Activated CD8-positive, alpha-beta T cell treated with anti-CD3 and anti-CD28 coated beads for 36 hours (primary cell): ENCODE data around the gene SLC35A3. TPM values are rescaled to one million over a fixed set of nuclear protein-coding genes. Genes with fewer than 3 reads are reported as not detected.

ENCODE experiments used
- ATAC-seq: fragments of 200-7000 bp; cut with Tn5 transposase; one replicate; pipeline ENCODE4 v1.10.0; 2021; ENCODE audit warnings: mild to moderate bottlenecking, moderate library complexity
- CTCF ChIA-PET: fragments of 350-600 bp; sonication (Branson Sonifier 250); formaldehyde crosslinking; loops from one replicate; lab custom pipeline; 2021; ENCODE audit warnings: antibody characterized with exemption; lab: Charles Lee
- POLR2A ChIA-PET: fragments of 350-600 bp; sonication (Branson Sonifier 250); formaldehyde crosslinking; loops from one replicate; lab custom pipeline; 2021; ENCODE audit warnings: antibody characterized with exemption; lab: Charles Lee
- DNase-seq: peaks from one replicate; pipeline ENCODE4 v3.0.0-alpha.2; 2020
- H3K27ac Mint-ChIP-seq: one replicate; pipeline ENCODE4 v1.8.0; 2021; ENCODE audit warnings: mild to moderate bottlenecking, mixed read lengths
- H3K27me3 Mint-ChIP-seq: one replicate; pipeline ENCODE4 v1.8.0; 2021; ENCODE audit warnings: mixed read lengths
- H3K36me3 Mint-ChIP-seq: one replicate; pipeline ENCODE4 v1.8.0; 2021; ENCODE audit warnings: low read depth, mixed read lengths
- H3K4me1 Mint-ChIP-seq: one replicate; pipeline ENCODE4 v1.8.0; 2021; ENCODE audit warnings: low read depth, mixed read lengths
- H3K4me3 Mint-ChIP-seq: one replicate; pipeline ENCODE4 v1.8.0; 2021; ENCODE audit warnings: mild to moderate bottlenecking, moderate library complexity, mixed read lengths
- H3K9me3 Mint-ChIP-seq: one replicate; pipeline ENCODE4 v1.8.0; 2021; ENCODE audit warnings: mixed read lengths
- CTCF ChIP-seq: fragments of 200-600 bp; IDR thresholded peaks from one replicate; pipeline ENCODE4 v1.8.0; 2022; ENCODE audit warnings: antibody characterized with exemption, mild to moderate bottlenecking
- intact Hi-C: fragments of 100-400 bp; cut with micrococcal nuclease; formaldehyde crosslinking; loops from one replicate; pipeline ENCODE4 v1.10.0; 2022
- total RNA-seq, 2 experiments: library from RNA; stranded (reverse); gene quantifications; one replicate each; pipeline ENCODE4 v1.2.3, GENCODE V29; 2021

SLC35A3 gene
- total RNA-seq, 2 experiments from 2014 or later, result 17.5 to 19.3 TPM

DNA sequence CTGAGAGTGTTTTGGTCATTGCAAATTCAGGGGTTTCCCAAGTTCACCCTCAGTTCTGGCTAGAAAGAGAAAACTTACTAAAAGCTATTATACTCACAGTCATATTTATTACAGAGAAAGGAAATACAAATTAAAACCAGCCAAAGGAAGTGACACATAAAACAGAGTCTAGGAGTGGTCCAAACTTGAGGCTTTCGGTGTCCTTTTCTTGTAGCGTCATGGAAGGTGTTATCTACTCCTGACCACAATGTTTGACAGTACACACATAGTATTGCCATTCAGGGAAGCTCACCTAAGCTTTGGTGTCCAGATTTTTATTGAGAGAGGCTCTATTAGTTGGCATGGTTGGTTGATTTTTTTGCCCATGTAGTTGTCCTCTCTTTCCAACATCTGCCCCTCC, 59.0 kb downstream of the SLC35A3 start:
- no peak overlapping the region for H3K4me3 Mint-ChIP-seq
- H3K4me1 Mint-ChIP-seq, result peaks cover 18% of the 10 kb centered on the region
- ATAC-seq (peak; percentile 89), DNase-seq (peak; percentile 39)
- H3K36me3 Mint-ChIP-seq, result peaks cover 1% of the 10 kb centered on the region
- intact Hi-C loops, result no loop called here
- peak overlapping the region; percentile 80 for H3K27ac Mint-ChIP-seq
- H3K9me3 Mint-ChIP-seq, result no peaks in the 10 kb centered on the region
- H3K27me3 Mint-ChIP-seq, result no peaks in the 10 kb centered on the region
- TF ChIP-seq CTCF, result no peak
- POLR2A ChIA-PET, result interaction anchor here (0.6 to 1.3 kb wide), 2 partner anchors 9 to 166 kb away, joined by 3 to 8 read pairs; a partner anchor contains a TSS
- CTCF ChIA-PET, result no interaction called here

GRCh38 chr1:100034470-100034869, 64.7 kb downstream of the SLC35A3 start:
- Mint-ChIP-seq H3K4me1 (peaks cover 25% of the 10 kb centered on the region), H3K27ac (no peak overlapping the region), H3K4me3 (no peak overlapping the region), H3K27me3 (no peaks in the 10 kb centered on the region), H3K9me3 (peaks cover 2% of the 10 kb centered on the region), H3K36me3 (peaks cover 34% of the 10 kb centered on the region)
- intact Hi-C loops, result no loop called here
- no peak for DNase-seq
- CTCF ChIA-PET, result no interaction called here
- ATAC-seq, result no peak
- POLR2A ChIA-PET, result no interaction called here
- TF ChIP-seq CTCF, result no peak

DNA sequence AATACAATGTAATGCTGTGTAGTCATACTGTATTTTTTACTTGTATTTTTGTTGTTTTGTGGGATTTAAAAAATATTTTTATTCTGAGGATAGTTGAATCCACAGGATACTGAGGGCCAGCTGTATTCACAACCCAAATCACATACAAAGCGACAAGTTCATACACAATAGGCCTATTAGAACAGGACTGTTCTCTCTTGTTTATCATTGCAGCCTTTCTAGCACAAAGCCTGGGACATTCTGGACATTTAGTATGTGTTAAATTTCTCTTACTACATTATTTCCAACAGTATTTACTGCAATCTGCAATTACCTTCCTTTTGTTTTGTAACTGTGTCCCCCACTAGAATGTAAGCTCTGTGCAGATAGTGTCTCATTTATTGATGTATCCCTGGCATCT, 65.4 kb downstream of the SLC35A3 start:
- H3K9me3 Mint-ChIP-seq, result peaks cover 2% of the 10 kb centered on the region

DNA sequence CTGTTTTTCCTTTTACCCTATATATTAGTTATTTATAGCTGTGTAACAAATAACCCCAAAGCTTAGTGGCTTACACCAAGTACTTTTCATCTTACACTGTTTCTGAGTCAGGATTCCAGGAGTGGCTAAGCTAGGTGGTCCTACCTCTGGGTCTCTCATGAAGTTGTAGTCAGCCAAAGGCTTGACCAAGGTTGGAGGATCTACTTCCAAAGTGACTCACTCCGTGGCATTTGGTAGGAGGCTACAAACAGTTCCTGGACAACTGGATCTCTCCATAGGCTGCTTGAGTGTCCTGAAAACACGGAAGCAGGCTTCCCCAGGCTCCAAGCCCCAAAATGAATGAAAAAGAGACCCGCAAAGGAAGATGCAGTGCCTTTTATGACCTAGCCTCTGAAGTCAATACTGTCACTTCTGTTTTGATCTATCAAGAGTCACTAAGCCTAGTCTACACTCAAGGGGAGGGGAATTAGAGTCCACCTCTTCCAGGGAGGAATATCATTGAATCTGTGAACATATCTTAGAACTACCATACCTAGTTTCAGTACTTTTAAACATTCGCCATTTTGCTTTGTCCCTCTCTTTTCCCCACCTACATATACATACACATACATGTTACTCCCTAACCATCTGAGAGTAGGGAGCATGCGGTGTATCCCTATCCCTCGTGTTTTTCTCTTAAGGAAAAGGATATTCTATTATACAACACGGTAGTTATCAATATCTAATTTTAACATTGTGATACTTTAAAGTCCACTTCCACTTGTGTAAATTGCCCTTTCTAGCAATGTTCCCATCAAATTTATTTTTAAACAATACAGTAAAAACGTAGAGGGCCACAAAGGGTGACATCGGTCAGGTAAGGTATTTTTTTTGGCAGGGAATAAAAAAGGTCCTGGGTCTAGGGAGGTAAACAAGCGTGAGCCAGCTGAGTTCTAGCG, 67.2 kb downstream of the SLC35A3 start:
- Mint-ChIP-seq H3K27ac (peak overlapping the region; percentile 99), H3K27me3 (no peaks in the 10 kb centered on the region), H3K9me3 (peaks cover 2% of the 10 kb centered on the region), H3K4me3 (peak overlapping the region; percentile 86), H3K36me3 (peaks cover 47% of the 10 kb centered on the region), H3K4me1 (peaks cover 35% of the 10 kb centered on the region)
- ATAC-seq, result no peak
- ChIA-PET CTCF (no interaction called here), POLR2A (interaction anchor here (1.2 to 2.3 kb wide), 7 partner anchors 9 to 315 kb away, joined by 3 to 14 read pairs (median 8); partner anchors contain the start of genes RTCA and SLC35A3)
- intact Hi-C loops, result loop anchor here (5.0 kb wide), 2 partner anchors 95 to 230 kb away; partner anchors contain the start of genes SASS6 and TRMT13
- no peak for TF ChIP-seq CTCF
- no peak for DNase-seq

More for the DNA sequence above, 65.4 kb downstream of the SLC35A3 start:
- ATAC-seq (no peak), DNase-seq (no peak)
- H3K27ac Mint-ChIP-seq, result no peak overlapping the region
- H3K4me1 Mint-ChIP-seq, result peaks cover 30% of the 10 kb centered on the region
- ChIA-PET CTCF (no interaction called here), POLR2A (interaction anchor here (1.0 kb wide), 1 partner anchor 65 kb away, joined by 4 read pairs; no protein-coding TSS in a partner anchor)
- H3K36me3 Mint-ChIP-seq, result peaks cover 39% of the 10 kb centered on the region
- H3K27me3 Mint-ChIP-seq, result no peaks in the 10 kb centered on the region
- no peak for TF ChIP-seq CTCF
- H3K4me3 Mint-ChIP-seq, result peak overlapping the region; percentile 63
- intact Hi-C loops, result loop anchor here (5.0 kb wide), 2 partner anchors 97 to 228 kb away; partner anchors contain the start of genes SASS6 and TRMT13

GRCh38 chr1:100037656-100037926, 67.8 kb downstream of the SLC35A3 start:
- H3K9me3 Mint-ChIP-seq, result peaks cover 2% of the 10 kb centered on the region
- H3K27ac Mint-ChIP-seq, result peak overlapping the region; percentile 99
- TF ChIP-seq CTCF, result no peak
- DNase-seq (no peak), ATAC-seq (no peak)
- peak overlapping the region; percentile 86 for H3K4me3 Mint-ChIP-seq
- CTCF ChIA-PET, result no interaction called here
- peaks cover 40% of the 10 kb centered on the region for H3K4me1 Mint-ChIP-seq
- intact Hi-C loops, result loop anchor here (5.0 kb wide), 2 partner anchors 95 to 230 kb away; partner anchors contain the start of genes SASS6 and TRMT13
- no peaks in the 10 kb centered on the region for H3K27me3 Mint-ChIP-seq
- POLR2A ChIA-PET, result interaction anchor here (0.6 to 2.3 kb wide), 12 partner anchors 9 to 857 kb away, joined by 3 to 14 read pairs (median 6); partner anchors contain the start of genes EXTL2, RTCA, SASS6 and SLC35A3
- H3K36me3 Mint-ChIP-seq, result peaks cover 47% of the 10 kb centered on the region
